ENCODE measurements around the gene NUCB1.
"Not testable (repeated sequence)": the region's sequence is repeated elsewhere in the genome, so short reads cannot be mapped to it uniquely, and the experiment has no call there.

Gene NUCB1

GRCh38 chr19:48918071-48918470 is 18.0 kb downstream of the NUCB1 start:
- Histone ChIP-seq H3K4me3 (replicated peaks; ENCODE audit: low read depth, low read length) (no peak overlapping the region), H3K27me3 (replicated peaks; ENCODE audit: control insufficient read depth, insufficient read depth, low read length) (no peaks in the 10 kb centered on the region), H3K36me3 (ENCODE audit: control insufficient read depth, insufficient read depth, low read length) (peaks cover 42% of the 10 kb centered on the region)
- no peak for DNase-seq (ENCODE audit: extremely low read depth, insufficient read length)
- no peak for TF ChIP-seq CTCF (IDR thresholded peaks at IDR 0.05; ENCODE audit: insufficient read depth, low read length, poor library complexity, severe bottlenecking)

GRCh38 chr19:48918801-48919247 is 18.7 kb downstream of the NUCB1 start:
- H3K4me3 ChIP-seq (replicated peaks; ENCODE audit: low read depth, low read length) = no peak overlapping the region
- DNase-seq (ENCODE audit: extremely low read depth, insufficient read length) = no peak
- TF ChIP-seq CTCF (IDR thresholded peaks at IDR 0.05; ENCODE audit: insufficient read depth, low read length, poor library complexity, severe bottlenecking) = no peak
- no peaks in the 10 kb centered on the region for H3K27me3 ChIP-seq (replicated peaks; ENCODE audit: control insufficient read depth, insufficient read depth, low read length)
- peaks cover 36% of the 10 kb centered on the region for H3K36me3 ChIP-seq (ENCODE audit: control insufficient read depth, insufficient read depth, low read length)

GRCh38 chr19:48919271-48919670 is 19.2 kb downstream of the NUCB1 start:
- H3K27me3 ChIP-seq (replicated peaks; ENCODE audit: control insufficient read depth, insufficient read depth, low read length); H3K4me3 ChIP-seq (replicated peaks; ENCODE audit: low read depth, low read length); DNase-seq (ENCODE audit: extremely low read depth, insufficient read length): not testable (repeated sequence)
- H3K36me3 ChIP-seq (ENCODE audit: control insufficient read depth, insufficient read depth, low read length) = peaks cover 34% of the 10 kb centered on the region

- no peak overlapping the region for H3K4me3 ChIP-seq (replicated peaks; ENCODE audit: low read depth, low read length)
- H3K36me3 ChIP-seq (ENCODE audit: control insufficient read depth, insufficient read depth, low read length) = peaks cover 30% of the 10 kb centered on the region
- DNase-seq (ENCODE audit: extremely low read depth, insufficient read length) = no peak
- H3K27me3 ChIP-seq (replicated peaks; ENCODE audit: control insufficient read depth, insufficient read depth, low read length) = no peaks in the 10 kb centered on the region
- no peak for TF ChIP-seq CTCF (IDR thresholded peaks at IDR 0.05; ENCODE audit: insufficient read depth, low read length, poor library complexity, severe bottlenecking)
Observed at GRCh38 chr19:48920949-48921348, 20.8 kb downstream of the NUCB1 start.

- no peak overlapping the region for H3K4me3 ChIP-seq (replicated peaks; ENCODE audit: low read depth, low read length)
- DNase-seq (ENCODE audit: extremely low read depth, insufficient read length) = no peak
- H3K27me3 ChIP-seq (replicated peaks; ENCODE audit: control insufficient read depth, insufficient read depth, low read length) = no peaks in the 10 kb centered on the region
- TF ChIP-seq CTCF (IDR thresholded peaks at IDR 0.05; ENCODE audit: insufficient read depth, low read length, poor library complexity, severe bottlenecking) = no peak
- H3K36me3 ChIP-seq (ENCODE audit: control insufficient read depth, insufficient read depth, low read length) = peaks cover 30% of the 10 kb centered on the region
Observed at GRCh38 chr19:48921721-48922500, 21.8 kb downstream of the NUCB1 start.

- Histone ChIP-seq H3K36me3 (ENCODE audit: control insufficient read depth, insufficient read depth, low read length) (peaks cover 30% of the 10 kb centered on the region), H3K4me3 (replicated peaks; ENCODE audit: low read depth, low read length) (no peak overlapping the region), H3K27me3 (replicated peaks; ENCODE audit: control insufficient read depth, insufficient read depth, low read length) (no peaks in the 10 kb centered on the region)
- TF ChIP-seq CTCF (IDR thresholded peaks at IDR 0.05; ENCODE audit: insufficient read depth, low read length, poor library complexity, severe bottlenecking) = no peak
- DNase-seq (ENCODE audit: extremely low read depth, insufficient read length) = no peak
Observed at GRCh38 chr19:48922548-48923490, 22.7 kb downstream of the NUCB1 start.
